GM18870 (cell line): ENCODE data around the gene SLC30A9.

Experiments
- ATAC-seq: cut with Tn5 transposase; IDR thresholded peaks from one replicate; pipeline ENCODE4 v1.9.1; 2021; ENCODE audit warnings: moderate library complexity; ENCODE audit not compliant: unreplicated experiment

The SLC30A9 gene

DNA sequence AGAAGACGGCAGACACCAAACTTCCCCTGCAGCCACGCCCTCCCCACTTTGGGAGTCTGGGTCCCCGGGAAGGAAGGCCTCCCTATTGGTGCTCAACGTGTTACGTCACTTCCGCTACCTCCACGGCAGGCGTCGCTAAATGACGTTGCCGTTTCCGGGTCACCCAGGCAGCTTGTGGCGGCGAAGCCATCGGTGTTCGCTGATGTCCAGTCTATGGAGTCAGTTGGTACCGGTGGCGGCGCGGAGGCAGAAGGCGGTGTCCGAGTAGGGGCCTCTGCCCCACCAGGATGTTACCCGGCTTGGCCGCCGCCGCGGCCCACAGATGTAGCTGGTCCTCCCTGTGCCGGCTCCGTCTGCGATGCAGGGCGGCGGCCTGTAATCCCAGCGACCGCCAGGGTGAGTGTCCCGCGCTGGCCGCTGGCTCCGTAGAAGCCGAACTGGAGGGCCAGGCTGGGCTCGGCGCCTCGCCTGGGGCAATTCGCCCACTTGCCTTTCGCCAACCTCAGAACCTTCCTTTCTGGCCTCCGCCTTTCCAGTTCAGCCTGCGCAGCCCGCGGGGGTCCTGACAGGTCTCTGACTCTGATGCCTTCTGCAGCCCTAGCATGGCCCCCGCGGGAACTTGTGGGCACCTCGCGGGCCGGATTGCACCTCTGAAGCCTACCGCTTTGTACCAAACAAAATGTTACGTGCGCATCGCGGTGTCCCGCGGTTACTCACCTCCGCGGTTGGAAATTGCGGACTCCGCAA is at the start of gene SLC30A9:
Gene SLC30A9, plus strand, starts transcription at position 166 of the 747 bp plus-strand sequence. Its CDS starts 122 bp downstream, at position 288.
- ATAC-seq = peak; percentile 98

DNA sequence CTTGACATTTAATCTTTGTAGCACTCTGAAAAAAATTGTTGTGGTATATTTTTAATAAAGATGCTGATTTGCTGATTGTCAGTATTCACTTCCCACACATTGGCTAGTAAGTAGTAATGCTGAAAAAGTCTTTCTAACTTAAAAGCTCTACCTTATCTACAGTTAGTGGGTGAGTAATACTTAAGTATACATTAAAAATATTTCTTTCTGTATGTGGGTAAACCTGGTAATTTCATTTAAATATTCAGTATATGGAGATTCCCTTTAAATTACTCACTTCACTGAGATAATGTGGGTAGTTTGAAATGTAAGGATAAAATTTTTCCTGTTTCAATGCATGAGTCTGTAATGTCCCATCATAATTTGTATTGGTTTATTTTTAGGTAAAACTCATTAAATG is 49.5 kb upstream of the SLC30A9 start:
- ATAC-seq = no peak

DNA sequence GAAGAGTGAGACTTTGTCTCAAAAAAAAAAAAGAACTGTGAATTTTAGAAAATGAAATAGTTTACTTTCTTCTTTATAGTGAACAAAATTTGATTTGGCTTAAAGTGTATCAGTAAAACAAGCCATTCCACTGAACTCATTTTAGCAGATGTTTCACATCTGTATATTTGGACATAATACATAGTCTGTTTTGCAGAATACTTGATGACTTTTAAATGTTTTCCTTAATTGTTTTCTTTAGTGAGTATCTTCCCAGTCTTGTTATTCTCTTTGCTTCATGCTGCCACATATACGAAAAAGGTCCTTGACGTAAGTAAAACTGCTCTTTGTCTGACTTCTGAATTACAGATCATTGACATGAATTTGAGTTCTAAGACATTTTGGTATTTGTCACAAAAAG is 46.8 kb upstream of the SLC30A9 start:
- no peak for ATAC-seq

DNA sequence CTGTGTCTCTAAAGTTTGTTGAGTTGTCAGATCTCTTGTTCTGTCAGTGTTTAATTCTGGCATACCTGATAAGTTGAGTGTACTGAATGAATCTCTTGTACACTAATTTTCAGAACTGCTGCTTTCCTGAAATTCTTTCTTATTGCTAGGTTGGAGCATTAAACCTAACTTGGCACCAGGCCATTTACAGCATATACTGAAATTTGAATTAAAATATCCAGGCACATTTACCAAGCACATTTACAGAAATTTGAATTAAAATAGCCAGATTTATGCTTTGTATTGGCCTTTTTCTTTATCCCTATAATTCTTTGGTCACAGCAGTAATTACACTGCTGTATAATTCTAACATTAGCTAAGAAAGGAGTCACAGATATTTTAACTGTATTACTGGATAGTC is 46.2 kb upstream of the SLC30A9 start:
- no peak for ATAC-seq

DNA sequence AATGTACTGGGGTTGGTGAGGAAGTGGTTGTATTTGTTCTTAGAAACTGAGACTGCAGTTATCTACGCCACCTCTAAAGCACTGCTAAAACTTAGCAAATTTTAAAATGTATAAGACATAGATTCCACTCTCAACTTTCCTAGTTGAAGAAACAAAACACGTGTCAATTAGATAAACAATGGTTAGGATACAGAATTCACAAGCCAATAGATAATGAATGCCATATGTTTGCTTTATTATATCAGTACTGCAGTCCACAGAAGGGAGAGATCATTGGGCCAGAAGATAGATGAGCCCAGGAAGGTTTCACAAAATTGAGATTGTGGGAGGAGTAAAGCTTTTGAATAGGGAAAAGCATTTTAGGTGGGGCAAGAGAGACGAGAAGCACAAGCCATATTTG is 40.8 kb upstream of the SLC30A9 start:
- ATAC-seq = no peak

DNA sequence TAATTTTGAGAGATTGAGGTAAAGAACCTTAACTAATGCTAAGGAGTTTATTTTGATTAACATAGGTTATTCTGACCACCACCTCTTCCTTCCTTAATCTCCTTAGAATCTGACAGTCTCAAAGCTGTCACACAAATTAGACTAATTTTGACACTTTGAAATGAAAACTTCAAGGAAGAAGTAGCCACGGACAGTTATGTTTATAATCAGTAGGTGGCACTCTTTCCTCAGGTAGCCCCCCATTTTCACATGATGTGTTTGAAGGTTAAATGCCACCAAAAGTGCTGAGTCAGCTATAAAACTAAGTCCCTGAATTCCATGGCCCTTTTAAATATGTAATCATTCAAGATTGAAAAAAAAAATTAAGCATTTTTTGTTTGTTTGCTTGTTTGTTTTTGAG is 32.7 kb upstream of the SLC30A9 start:
- no peak for ATAC-seq

DNA sequence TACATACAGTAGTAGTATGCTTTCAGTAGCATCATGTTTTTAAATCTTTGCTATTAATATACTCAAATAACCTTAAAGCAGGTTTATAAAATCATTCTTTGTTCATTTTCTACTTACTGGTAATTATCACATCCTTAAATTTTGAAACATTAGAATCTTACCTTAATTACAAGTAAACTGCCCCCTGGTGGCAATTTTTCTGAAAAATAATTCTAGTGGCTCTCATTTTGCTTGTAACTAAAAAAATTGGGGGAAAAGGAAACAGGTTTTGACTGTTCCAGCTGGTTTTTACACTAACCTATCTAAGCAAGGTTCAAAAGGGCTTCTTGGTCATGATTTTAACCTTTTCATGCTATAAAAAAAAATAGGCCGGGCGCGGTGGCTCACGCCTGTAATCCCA is 27.2 kb upstream of the SLC30A9 start:
- ATAC-seq = no peak

DNA sequence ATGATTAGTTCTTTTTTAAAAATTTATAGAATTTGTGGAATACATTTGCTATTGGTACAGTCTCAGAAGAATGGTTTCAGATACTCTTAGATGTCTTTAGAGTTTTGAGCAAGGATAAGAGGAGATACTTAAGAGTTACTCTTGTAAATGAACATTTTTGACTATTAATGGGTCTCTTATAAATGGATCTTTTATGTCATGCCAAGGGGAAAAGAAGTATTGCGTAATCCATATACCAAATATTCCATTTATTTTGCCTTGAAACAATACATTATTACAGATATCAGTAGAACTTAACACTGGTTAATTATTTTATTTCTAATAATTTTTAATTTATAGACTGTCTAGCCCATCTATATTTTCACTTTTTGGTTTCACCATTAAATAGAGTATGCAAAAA is 25.9 kb upstream of the SLC30A9 start:
- ATAC-seq = no peak

DNA sequence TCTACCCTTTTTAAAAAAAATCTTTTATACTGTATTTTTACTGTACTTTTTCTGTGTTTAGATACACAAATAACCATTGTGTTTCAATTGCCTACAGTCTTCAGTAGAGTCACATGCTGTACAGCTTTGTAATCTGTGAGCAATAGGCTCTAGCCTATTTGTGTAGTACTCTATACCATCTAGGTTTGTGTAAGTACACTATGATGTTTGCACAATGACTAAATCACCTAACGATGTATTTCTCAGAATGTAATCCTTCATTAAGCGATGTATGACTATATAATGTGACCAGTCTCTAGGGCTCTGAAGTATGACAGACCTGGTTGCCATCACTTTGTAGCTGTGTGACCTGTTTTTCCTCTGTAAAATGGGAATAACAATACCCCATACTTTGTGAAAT is 22.9 kb upstream of the SLC30A9 start:
- ATAC-seq = no peak

DNA sequence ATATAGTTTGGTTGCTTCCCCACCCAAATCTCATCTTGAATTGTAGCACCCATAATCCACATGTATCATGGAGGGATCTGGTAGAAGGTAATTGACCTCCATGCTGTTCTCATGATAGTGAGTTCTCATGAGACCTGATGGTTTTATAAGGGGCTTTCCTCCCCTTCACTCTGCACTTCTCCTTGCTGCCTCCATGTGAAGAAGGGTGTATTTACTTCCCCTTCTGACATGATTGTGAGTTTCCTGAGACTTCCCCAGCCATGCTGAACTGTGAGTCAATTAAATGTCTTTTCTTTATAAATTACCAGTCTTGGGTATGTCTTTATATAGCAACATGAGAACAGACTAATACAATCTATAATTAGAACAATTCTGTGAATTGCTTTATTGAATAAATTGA is 20.7 kb upstream of the SLC30A9 start:
- no peak for ATAC-seq

DNA sequence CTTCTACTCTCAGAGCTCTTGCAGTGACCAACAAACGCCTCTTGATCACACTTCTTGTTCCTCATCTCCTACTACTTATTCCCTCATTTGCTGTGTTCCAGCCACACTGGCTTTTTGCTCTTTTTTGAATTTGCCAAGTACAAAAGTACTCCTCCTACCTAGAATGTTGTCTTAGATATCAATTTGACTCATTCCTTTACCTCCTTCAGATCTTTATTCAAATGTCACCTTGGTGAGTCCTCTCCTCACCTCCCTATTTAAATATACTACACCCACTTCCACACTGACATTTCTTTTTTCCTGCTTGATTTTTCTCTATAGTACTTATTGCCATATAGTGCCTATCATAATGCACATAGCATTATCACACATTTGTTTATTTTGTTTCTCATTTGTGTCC is 15.0 kb upstream of the SLC30A9 start:
- ATAC-seq = no peak

DNA sequence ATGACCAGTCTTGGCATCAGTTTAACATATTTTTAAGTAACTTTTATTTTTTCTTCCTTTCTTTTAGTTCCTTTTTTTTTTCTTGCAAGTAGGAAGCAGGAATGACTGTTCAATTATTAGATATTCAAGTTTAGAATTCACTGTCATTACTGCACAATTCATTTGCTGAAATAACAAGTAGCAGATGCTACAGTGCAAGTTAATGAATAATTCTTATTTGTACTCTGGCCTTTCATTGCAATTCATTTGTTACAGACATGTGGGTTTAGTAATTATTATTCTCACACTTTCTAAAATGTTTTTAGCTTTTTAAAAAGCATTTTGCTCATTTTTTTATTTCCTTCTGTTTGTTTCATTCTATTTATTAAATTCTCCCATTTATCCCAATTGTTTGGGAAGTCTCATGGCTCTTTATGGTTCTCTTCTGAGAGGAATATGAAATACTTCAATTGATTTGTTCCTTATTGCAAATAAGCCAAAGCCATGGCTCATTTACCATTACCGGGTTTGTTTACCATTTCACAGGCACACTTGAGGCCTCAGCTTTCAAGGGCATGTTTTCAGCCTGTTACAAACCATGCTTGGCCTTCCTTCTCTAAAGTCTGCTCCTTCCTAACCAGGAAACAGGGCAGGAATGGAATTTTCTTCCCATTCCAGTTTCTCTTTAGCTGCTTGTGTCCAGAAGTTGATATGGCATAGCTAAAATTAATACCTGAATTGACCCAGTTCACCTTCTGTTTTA is 13.4 kb upstream of the SLC30A9 start:
- ATAC-seq = no peak

DNA sequence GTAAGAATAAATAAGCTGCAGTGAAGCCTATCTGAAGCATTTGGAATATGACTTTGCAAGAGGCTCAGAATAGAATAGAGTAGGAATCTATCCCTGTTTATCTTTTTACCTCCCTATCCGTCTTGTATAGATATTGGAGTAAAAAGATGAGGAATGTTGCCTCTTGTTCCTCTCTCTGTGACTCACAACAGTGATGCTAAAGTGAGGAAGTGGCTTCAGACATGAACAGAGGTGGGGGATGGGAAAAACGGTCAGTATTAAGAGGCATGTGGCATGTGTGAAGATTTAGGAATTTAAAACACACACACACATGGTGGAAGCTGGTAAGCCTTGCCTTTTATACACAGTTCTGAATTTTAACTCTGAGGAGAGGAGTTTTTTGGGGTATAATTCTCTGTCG is 12.6 kb upstream of the SLC30A9 start:
- no peak for ATAC-seq

DNA sequence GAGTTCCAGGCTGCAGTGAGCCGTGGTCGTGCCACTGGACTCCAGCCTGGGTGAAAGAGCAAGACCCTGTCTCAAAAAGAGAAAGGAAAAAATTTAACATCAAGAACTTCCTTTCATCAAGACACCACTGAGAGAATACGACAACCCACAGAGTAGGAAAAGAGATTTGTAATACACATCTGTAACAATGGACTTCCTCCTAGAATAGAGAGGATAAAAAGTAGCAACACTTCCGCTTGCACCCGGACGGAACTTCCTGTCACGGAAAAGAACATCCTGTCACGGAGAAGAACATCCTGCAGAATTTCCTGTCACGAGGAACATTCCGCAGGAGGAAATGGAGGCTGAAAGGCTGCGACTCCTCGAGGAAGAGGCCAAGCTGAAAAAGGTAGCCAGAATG is 8.9 kb upstream of the SLC30A9 start, which contains the start of gene DCAF4L1:
Gene DCAF4L1, plus strand, starts transcription at position 301 of the 400 bp plus-strand sequence. Its CDS starts 37 bp downstream, at position 338.
- no peak for ATAC-seq

DNA sequence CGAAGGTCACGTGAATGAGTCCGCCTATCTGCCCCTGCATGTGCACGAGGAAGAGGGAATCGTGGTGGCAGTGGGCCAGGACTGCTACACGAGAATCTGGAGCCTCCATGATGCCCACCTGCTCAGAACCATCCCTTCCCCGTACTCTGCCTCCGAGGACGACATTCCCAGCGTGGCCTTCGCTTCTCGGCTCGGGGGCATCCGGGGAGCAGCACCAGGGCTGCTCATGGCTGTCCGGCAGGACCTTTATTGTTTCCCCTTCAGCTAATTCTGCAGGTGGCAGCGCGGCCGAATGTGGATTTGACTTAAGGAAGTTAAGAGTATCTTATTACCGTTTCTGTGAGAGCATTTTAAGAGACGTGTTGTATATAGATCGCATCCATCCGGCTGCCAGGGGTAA is 7.6 kb upstream of the SLC30A9 start:
- no peak for ATAC-seq

DNA sequence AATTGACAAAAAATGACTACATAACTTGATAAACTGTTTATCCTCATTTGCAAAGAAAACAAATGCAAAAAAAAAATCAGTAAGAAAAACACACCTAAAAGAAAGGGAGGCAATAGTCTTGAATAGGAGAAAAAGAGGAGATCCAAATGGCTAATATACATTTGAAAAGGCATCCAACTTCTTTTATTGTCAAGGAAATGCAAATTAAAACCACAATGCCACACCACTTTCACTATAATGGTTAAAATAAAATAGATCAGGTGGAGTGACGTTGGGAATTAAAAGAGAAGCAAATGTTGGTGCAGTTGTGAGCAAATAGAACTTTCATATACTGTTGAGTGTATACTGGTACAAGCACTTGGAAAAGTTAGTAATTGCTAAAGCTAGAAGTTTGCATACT is 5.2 kb upstream of the SLC30A9 start:
- ATAC-seq = no peak

DNA sequence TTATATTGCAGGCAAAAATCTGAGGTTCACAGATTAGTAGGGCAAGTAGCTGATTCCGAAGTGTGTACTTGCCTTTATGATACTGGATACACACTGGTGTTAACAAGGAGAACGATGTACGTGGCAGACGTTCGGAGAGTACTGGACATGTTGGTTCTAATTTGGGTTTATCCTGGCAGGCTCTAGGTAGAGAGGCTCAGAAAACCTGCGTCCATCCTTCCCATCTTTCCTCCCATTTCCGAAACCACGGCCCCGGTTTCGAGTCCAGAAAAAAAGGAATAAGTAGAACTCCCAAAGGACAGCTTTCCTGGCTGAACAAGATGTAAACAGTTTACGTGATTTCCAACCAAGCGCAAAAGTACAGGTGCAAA is 351 bp upstream of the SLC30A9 start:
- peak; percentile 8 for ATAC-seq

DNA sequence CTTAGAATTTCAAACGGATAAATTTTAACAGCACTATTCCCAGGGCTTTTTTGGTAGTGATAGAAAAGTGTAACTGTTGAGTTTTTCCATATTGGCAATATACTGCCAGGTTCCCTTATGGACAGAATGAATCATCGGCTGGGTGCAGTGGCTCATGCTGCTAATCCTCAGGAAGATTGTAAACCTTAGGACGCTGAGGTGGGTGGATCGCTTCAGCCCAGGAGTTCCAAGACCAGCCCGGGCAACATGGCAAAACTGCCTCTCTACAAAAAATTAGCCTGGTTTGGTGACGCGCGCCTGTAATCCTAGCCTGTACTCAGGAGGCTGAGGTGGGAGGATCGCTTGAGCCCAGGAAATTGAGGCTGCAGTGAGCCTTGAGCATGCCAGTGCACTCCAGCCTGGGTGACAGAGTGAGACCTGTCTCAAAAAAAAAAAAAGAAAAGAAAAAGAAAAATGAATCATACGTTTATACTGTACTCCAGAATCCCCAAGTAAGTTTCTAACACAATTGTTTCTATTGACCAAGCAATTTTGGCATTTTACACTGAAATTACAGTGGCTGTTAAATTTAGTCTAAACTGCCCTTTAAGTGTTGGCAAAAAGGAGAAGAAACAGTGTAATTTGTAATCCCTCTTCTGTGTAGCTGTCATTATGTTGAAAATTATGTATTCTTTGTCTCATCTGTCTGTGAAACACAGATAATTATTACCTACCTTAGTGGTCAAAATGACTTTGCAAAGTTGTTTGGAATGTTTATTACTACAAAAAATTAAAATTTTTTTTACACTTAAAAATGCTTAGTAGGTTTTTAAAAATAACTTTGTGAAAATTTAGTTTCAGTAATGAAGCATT is 1.8 kb downstream of the SLC30A9 start:
- no peak for ATAC-seq

DNA sequence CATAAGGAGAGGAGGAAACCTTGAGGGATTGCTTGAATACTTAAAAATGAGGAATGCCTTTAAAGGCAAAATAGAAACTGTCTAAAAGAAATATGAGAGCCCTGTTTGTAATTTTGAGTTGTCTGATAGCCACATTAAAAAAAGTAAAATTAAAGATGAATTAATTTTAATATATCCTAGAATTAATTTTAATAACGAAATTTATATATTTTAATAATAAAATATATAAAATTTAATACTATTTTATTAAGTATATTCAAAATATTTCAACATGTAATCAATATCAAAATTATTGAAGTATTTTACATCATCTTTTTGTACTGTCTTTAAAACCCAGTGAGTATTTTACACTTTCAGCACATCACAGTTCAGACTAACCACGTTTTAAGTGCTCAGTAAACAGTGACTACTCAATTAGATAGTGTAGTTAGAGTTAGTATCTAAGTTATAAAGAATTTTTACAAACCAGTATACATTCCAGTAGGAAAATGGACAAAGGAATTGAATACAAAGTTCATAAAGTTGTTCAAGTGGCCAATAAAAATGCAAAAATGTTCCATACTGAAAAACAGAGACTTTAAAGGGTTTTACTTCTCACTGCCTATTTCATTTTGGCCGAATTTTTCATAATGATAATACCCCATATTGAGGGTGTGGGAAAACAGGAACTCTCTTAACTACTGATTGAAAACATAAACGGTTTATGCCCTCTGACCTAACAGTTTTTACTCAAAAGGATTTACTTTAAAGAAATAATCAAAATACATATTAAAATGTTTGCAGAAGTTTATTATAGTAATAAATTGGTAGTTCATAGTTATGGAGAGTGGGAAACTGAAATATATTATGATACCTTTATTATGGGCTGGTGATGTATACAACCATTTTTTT is 2.9 kb downstream of the SLC30A9 start:
- ATAC-seq = no peak

DNA sequence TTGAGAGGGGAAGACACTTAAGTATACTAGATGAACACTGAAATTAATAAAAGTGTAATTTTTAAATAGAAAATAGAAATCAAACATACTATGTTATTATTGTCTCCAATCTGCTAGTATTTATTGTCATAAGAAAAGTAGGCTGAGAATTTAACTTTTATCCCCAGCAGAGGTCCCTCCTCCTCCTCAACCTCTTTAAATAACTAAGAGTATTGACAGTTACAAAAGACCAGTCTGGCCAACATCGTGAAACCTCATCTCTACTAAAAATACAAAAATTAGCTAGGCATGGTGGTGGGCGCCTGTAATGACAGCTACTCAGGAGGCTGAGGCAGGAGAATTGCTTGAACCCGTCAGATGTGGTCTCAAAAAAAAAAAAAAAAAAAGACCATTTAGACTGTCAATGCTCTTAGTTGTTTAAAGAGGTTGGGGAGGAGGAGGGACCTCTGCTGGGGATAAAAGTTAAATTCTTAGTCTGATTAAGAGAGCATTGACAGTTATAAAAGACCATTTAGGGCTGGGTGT is 4.2 kb downstream of the SLC30A9 start:
- no peak for ATAC-seq
